ENCODE results near the gene LYPD1. TPM values are rescaled to one million over a fixed set of nuclear protein-coding genes. Genes with fewer than 3 reads are reported as not detected.

Gene LYPD1
- total RNA-seq, 1 experiment from 2014 or later = 28.6 TPM

DNA sequence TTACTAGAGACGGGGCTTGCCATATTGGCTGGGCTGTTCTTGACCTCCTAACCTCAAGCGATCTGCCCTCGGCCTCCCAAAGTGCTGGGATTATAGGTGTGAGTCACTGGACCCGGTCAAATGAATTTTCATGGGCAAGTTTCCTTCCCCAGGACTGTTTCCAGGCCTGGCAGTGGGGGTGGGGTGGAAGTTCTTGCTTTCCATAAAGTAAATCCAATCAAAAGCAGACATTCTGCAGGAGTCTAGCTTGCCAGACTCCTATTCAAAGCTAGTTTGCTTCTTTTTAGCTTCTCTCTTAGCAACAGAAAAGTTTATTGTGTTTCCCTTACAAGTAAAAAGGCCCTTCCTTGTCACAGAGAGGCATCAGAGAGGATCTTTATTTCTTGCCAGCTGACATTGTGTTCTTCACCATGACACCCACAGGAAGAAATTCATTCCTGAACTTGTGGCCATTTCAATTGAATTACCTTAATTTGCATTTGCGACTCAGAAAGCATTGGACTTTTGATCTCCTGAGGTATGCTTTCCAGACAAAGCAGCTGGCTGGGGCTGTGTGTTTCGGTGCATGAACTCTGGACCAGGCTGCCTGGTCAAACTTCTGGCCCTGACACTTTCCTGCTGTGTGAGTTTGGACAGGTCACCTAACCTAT is 37.9 kb downstream of the LYPD1 start:
- peak; percentile 50 for DNase-seq (ENCODE audit: low spot score)

DNA sequence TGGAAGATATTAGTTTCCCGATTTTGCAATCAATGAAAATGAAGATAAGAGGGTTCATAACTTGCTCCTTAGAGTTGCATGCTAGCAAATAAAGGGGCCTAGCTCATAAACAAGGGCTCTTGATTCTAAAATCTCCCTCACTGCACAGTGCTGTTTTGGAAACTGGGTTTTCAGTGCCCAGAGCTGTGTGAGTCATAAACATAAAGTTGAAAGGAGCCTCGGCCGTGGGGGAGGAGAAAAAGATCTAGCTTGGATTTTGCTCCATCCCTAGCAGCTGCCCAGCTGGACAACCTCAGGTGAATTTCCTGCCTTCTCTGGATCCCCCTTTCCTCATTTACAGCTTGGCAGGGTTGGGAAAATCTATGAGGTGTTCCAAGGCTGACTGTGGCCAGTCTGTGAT is 42.5 kb downstream of the LYPD1 start:
- DNase-seq (ENCODE audit: low spot score) = no peak

DNA sequence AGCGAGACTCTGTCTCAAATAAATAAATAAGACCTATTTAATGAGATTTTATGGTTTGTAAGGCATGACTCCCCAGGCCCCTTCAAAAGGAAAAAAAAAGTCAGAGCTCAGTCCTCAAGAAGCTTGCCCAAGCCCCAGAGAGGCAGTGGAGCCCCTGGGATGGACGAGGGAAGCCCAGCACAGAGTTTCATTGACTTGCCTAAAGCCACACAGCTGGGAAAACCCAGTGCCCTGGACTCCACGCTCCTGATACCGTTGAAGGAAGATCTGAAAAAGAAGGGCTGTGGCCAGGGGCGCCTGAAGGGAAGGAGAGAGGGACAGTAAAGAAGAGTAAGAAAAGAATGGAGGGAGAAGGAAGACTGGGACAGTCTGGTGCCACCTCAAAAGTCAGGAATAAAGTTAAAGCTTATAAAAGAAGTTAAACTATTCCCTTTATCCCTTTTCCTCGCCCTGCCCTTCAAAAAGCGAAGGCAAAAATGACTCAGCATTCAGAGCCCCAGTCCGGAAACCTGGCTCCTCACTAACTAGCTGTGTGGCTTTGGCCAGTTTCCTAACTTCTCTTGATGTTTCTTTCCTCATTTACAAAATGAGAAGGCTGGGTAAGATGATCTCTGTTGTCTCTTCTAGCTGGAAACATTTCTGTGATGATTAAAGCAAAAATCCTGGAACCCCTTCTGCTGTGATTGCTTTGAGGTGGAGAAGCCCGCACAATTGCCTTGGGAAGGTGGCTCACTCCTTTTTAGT is 46.7 kb downstream of the LYPD1 start:
- DNase-seq (ENCODE audit: low spot score) = peak; percentile 80

DNA sequence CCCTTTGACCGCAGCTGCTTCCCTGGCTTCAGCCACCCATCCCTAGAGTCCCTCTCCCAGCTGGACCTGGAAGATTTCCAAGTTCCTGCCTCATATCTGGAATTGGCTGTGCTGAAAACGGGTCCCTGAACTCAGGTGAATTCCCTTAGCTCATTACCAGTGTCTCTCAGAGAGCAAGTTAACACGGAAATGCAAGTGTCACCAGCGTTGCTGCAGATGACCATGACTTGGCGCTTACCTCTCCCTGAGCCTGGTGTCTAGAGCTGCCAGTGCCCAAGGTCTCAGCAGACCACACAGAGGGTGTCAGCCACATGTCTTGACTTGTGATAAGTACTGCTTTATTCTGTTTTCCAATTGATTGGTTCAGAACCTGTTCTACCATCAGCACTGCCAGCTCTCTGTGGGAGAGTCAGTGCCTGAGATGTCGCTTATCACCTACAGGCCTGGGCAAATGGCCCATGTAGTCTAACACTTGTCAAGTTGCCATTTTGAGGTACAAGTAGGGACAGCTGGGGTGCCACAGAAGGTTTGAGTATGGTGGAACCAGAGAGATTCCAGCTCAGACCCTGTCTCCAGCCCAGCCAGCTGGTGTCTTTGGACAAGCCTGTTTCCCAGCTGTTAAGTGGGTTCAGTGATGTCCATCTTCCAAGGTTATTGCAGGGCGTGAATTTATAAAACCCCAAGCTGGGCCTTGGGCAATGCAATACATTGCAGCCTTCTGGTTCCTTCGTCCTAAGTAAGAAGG is 48.7 kb downstream of the LYPD1 start:
- DNase-seq (ENCODE audit: low spot score) = peak; percentile 18

DNA sequence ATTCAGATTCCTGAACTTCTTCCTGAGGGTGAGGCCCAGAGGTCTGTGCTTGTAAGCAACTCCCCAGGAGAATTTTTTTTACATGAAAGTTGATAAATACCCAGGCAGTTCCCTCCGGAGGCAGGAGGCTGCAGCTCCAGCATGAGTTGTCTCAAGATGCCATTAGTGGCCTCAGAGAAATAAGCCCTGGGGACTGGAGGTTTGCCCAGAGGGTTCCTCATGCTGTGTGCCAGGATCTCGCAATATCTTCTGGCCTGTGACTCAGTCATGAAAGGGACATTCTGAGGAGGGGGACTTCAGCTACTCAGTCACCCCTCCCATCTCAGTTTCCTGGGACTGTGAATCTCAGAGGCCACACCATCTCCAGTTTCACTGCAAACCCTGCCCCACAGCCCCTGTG is 49.9 kb downstream of the LYPD1 start:
- DNase-seq (ENCODE audit: low spot score) = peak; percentile 63

DNA sequence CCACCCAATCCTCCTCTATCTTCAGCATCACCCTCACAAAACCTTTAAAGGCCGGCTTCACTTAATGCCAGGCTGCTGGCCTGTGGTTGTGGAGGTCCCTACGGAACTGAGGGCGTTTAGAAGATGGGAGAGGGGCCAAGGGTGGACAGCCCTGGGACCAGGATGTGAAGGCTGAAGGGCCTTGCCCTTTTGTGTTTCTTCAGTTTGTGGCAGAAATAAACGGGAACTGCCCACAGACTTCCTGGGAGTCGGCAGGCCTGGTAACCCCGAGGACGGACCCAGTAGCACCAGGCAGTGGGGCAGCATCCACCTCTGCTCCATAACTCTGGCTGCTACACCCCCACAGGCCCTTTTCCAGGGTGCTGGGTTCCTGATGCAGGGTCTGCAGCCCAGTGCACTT is 51.3 kb downstream of the LYPD1 start:
- no peak for DNase-seq (ENCODE audit: low spot score)

DNA sequence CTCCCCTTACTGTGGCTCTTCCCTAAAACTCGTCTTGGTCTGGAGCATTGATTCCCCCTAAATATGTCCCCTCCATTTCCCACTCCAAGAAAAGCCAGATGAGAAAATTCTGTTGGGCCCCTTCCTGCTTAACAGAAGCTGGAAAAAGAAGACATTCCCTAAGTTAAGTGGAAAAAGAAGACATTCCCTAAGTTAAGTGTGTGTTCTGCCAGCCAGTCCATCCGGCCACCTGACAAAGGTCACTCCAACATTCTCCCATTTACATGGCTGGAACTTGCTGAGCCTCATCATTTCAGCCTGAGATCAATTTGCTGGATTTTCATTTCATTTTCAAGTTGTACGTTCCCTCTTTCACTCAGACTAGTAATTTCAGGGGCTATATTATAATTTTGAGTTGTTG is 52.0 kb downstream of the LYPD1 start:
- no peak for DNase-seq (ENCODE audit: low spot score)

DNA sequence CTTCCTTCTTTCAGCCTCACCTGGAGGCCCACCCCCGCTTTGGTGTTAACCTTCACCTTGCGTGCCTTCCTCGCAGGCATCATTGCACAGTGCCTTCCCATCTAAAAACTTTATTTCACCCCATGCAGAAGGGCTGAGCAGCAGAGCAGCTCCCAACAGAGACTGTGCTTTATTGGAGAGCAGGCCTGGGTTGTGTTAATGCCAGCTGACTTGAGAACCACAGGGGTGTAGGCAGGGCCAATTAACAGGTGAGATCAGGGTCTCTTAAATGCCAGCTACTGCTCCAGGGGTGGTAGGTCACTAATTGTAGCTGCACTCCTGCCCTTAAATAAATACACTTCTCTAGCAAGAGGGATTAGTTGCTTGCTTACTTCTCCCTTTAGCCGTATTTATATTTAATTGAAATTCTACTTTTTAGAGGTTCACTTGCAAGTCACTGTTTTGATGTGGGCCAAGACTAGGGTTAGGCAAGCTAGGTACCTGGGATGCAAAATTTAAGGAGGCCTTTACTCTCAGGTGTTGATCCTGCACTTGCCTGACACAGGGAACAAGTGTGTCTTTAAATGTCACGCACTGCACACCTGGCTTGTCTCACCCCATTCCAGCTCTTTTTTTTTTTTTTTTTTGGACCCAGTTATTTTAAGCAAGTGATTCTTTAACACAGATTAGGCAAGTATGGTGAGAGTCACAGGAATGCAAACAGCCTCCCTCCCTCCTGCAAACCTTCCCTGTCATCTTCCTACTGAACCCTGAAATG is 54.5 kb downstream of the LYPD1 start:
- no peak for DNase-seq (ENCODE audit: low spot score)

DNA sequence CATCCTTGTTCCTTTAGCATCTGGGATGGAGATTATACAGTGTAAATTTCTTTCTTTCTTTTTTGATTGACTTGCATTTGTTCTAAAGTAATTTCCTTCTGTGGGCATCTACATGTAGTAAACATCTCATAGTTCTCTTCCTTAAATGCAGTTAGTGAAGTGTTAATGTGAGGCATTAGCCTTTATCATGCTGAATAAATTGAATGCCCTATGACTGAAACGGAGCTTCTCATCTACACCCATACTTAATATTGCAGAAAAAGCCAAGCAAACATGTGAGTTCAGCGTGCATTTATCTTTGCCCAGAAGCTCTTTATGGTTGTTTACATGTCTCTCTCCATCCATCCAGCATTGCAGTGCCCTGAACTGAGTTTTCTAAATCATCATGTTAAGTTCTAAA is 58.3 kb downstream of the LYPD1 start:
- no peak for DNase-seq (ENCODE audit: low spot score)

DNA sequence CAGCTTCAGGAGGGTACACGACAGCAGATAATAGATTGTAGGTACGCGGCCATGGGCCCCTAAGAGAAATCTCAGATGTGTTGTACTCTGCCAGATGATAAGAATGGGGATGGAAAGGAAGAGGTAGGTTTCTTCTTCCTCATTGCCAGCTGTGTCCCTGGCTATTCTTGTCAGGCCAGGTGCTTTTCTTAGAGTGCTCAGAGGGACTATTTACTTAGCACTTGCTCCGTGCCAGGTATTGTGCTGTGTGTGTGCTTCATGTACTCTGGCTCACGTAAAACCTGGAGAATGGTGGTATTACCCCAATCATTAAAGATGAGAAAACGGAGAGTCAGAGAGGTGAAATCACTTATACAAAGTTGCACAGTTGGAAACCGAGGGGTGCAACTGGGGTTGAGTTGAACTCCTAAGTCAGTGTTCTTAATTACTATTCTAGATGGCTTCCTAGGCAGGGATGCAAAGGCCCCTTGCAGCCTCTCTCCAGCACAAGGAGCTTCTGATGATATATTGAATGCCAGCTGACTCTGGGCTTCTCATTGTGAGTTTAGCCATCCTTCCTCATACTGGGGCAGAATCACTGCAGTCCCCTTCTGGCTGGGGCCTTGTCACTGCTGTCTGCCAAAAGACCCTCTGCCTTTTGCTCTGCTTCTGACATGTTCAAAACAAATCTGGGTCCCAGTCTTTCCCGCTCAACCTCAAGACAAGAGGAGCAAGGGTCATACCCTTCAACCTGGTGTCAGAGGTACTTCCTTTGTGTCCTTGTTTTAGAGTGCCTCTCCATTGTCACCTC is 60.7 kb downstream of the LYPD1 start:
- no peak for DNase-seq (ENCODE audit: low spot score)

DNA sequence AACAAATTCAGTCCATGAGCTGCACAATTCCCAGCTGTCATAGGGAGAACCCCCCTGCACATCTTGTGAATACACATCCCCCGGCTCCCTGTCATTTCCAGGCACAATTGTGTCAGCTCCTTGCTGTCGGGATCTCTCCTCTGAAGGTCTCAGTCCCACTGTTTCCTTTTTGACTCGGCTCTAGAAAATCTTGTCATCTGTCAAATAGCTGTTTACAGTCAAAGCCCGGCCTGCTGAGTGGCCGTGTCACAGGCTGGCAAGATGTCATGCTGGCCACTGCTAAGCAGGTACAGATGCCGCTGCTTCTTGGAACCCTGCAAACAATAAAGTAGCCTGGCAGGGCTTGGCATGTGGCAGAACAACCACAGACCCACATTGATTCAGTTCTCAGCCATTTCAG is 61.7 kb downstream of the LYPD1 start:
- DNase-seq (ENCODE audit: low spot score) = no peak

DNA sequence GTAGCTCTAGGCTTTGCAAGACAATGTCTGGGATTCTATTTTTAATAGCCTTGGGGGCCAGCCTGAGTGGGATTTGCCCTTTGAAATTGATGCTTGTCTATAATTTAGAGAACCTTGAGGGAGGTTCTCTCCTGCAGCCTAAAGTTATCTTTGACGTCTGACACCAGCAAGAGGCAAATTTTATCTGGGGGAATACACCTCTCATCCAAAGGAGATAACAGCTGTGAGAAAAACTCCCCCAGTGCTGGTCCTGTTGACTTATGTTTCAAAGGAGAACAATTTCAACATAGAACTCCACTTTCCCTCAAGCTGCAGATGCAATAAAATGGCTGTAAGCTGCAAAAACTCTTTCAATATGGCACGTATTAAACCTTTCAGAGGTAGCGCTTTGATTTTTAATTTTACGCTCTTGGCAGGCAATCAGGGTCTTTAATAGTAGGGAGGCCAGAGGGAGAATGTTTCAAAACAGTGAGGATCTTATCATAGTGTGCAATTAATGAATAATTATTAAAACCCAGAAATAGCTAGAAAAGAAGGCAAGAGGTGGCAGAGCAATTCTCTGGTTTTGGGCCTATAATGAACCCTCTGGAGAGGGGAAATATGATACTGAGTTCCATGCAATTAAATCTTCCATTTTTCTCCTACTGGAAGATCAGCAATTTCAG is 62.4 kb downstream of the LYPD1 start:
- DNase-seq (ENCODE audit: low spot score) = no peak

DNA sequence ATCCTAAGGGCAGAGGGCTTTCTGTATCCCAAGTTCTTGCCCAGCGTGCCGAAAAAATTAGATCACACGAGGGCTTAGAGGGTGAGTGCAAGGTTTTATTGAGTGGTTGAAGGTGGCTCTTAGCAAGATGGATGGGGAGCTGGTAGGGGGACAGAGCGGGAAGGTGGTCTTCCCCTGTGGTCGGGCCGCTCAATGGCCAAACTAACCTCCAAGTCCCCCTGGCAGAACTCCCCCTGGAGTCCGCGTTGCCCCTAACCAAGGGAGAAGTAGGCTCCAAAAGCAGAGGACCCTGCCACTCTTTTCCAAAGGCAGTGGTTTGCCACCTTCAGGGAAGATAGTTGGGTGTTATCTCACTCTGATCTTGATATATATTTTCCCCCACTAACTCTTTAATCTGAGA is 63.4 kb downstream of the LYPD1 start:
- no peak for DNase-seq (ENCODE audit: low spot score)

DNA sequence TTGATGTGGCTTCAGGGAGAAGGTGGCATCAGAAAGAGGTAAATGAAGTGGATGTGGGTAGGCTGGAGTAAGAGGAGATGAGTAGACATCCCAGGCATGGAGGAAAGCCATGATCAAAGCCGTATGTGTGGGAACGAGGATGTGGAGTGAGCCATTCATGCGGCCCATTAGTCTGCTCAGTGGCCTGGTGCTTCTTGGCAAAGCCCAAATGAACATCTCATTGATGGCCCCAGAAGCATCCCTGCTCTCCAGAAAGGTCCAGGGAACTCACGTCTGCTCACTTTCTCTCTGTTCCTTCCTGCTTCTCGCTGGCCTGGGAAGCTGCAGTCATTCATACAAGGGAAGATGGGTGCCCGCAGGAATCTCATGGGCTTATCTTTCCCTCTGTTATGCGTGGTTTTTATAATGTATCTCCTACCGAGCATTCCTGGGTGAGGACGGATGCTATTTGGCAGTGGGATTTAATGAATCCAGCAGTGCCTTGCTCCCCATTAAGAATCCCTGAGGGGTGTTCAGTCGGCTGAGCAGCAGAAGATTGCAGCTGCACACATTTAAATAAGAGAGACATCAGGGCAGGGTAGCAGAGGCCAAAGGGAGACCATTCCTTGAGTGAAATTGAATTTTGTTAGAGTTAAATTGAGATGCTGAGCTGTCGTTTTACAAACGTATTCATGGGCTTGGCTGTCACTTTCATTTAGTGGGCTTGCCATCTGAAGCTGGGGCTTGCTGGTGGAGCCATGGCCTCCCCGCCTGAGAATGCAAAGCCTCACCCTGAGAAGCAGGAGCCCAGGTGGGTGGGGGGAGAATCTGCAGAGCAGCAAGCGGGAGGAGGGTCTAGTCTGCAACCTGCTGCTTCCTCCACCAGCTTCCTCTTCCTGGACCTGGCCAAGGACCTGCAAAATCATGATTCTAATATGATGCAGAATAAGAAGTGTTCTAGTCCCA is 64.5 kb downstream of the LYPD1 start:
- DNase-seq (ENCODE audit: low spot score) = no peak

DNA sequence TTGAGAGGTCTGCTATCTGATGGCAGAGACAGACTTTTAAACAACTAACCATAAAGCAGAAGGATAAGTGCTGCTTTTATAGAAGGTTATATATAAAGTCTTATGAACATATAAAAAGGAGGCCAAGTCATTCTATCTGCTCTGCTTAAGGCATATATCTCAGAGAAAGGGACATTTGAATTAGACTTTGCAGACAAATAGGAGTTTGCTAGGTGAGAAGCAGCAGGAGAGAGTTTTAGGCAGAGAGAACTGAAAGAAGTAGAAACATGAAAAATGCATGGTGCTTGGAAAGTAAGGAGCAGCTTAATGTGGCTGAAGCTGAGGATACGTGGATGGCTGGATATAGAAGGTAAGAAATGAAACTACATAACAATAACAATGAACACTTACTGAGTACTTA is 65.4 kb downstream of the LYPD1 start:
- no peak for DNase-seq (ENCODE audit: low spot score)

DNA sequence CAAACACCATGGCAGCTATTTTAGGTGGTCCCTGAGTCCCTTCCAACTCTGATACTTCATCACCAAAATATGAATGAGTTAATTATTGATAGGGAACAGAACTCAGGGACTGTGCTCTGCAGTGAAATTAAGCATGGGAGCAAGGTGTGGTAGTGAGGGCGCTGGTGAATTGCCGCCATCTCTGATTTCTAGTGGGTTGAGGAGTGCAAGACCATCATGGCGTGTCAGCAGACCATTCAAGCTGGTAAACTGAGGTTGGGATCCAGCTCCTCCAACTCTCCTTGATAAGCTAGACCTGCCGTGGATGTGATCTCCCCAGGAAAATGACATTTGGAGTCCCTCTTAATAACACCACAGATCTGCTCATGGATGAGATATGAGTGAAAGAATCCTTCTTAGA is 70.4 kb downstream of the LYPD1 start:
- DNase-seq (ENCODE audit: low spot score) = no peak

DNA sequence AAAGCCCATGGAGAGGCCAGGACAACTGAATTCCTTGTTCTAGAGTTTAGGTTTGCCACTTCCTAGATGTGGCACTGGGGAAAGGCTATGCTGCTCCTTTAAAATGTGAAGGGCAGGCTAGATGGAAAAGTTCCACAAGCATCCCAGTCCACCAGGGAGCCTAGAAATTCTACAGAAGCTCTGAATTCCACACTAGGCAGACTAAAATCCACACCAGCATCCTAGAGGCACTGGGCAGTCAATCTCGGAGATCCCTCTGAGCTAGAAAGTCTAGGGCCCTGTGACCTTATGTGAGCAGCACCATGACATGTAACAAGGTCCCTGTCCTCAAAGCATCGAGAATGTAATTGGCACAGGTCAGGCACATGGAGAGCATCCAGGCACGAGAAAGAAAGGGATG is 71.5 kb downstream of the LYPD1 start:
- no peak for DNase-seq (ENCODE audit: low spot score)

DNA sequence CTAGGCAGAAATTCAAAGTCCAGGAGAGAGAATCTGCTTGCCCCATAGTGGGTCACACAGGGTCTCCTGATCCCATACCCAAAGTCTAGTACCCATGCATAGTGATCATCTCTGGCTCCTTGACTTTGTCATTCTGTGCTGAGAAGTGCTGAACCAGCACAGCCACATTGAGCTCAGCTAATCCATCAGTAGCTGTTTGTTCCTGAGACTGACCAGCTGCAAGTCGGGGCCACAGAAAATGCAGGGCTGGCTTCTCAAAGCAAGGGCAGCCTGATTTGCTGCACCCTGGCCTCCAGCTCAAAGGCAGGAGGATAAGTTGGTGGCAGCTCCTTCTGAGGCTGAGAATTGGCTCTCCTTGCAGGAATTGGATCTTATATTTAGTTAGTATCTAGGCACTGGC is 72.2 kb downstream of the LYPD1 start:
- DNase-seq (ENCODE audit: low spot score) = no peak

DNA sequence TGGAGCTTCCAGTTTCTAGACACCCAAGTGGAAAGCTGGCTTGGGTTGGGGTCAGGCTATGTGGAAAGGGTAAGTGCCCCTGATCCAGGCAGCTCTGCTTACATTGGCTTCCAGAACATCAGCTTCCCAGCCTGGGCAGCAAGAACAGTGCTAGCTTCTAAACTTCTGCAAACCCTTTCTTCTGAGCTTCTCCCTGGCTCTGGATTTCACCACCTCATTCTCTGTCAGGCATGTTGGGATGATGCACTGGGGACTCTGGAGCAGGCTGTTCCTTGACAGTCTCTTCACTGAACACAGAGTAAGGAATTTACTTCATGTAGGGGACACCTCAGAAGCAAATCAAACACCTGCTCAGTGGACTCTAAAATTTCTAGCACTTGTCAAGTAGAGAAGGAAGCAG is 72.8 kb downstream of the LYPD1 start:
- DNase-seq (ENCODE audit: low spot score) = no peak

DNA sequence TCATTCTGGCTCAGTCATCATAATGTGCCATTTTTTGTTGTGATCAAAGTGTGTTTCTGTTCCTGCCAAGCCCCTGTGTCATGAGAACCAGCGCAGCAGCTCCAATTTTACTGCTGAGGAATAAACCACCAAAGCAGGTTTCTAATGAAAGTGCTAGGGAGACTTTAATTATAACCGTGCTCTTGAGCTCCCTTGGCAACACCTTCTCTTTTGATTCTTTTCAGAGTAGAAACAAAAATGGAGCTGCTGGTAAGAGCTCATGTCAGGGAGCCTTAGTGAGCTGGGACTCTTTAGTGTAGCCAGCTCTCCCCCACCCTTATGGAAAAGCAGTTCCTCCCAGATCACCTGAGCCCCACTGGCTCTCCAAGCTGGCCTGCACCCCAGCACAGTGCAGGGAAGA is 74.3 kb downstream of the LYPD1 start:
- DNase-seq (ENCODE audit: low spot score) = no peak
